AG04449 (cell line): ENCODE results near the gene ATE1.

ENCODE experiments used
- CTCF ChIA-PET: fragments of 350-600 bp; formaldehyde crosslinking; extraction: SDS; loops from one replicate; lab custom pipeline; 2021; ENCODE audit warnings: antibody characterized with exemption; lab: Yijun Ruan, JAX
- POLR2A ChIA-PET: fragments of 400-600, 350-600 bp; formaldehyde crosslinking; extraction: SDS; loops from one replicate; lab custom pipeline; 2020; ENCODE audit warnings: antibody characterized with exemption, inconsistent platforms; lab: Yijun Ruan, JAX
- DNase-seq: peaks from one replicate; pipeline ENCODE4 v3.0.0-alpha.2; 2010; ENCODE audit warnings: low read depth, low spot score
- H3K4me3 ChIP-seq: 2 replicates; pipeline ENCODE4 v1.5.1; 2011; ENCODE audit warnings: low read depth, mild to moderate bottlenecking, control low read depth, low read length
- TF ChIP-seq, protein P1 (sequence below): IDR thresholded peaks from one replicate; pipeline ENCODE4 v1.5.1; 2011; ENCODE audit warnings: mild to moderate bottlenecking, moderate library complexity, low read length, control low read depth, inconsistent platforms; ENCODE audit not compliant: insufficient read depth; ENCODE audit errors: missing control alignments

Gene ATE1

DNA sequence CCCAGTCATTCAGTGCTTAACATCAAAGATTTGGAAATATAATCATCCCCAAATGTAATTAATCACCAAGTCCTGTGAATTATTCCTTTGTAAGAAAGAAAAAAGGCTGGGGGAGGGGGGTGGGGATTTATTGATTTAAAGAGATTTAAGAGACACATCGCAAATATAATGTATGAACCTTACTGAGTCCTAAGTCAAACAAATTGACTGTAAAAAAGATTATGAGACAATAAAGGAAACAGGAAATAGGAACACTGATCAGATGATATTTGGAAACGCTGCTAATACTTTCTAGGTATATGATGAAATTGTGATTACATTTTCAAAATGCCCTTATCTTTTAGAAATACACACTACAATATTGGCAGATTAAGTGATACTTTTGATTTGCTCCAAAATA, 92.5 kb downstream of the ATE1 start:
- ChIA-PET POLR2A (no interaction called here), CTCF (interaction anchor here (7.3 kb wide), 1 partner anchor 11 kb away, joined by 64 read pairs; no protein-coding TSS in a partner anchor)
- TF ChIP-seq, protein P1, sequence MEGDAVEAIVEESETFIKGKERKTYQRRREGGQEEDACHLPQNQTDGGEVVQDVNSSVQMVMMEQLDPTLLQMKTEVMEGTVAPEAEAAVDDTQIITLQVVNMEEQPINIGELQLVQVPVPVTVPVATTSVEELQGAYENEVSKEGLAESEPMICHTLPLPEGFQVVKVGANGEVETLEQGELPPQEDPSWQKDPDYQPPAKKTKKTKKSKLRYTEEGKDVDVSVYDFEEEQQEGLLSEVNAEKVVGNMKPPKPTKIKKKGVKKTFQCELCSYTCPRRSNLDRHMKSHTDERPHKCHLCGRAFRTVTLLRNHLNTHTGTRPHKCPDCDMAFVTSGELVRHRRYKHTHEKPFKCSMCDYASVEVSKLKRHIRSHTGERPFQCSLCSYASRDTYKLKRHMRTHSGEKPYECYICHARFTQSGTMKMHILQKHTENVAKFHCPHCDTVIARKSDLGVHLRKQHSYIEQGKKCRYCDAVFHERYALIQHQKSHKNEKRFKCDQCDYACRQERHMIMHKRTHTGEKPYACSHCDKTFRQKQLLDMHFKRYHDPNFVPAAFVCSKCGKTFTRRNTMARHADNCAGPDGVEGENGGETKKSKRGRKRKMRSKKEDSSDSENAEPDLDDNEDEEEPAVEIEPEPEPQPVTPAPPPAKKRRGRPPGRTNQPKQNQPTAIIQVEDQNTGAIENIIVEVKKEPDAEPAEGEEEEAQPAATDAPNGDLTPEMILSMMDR: no peak
- no peak overlapping the region for H3K4me3 ChIP-seq
- DNase-seq: no peak

DNA sequence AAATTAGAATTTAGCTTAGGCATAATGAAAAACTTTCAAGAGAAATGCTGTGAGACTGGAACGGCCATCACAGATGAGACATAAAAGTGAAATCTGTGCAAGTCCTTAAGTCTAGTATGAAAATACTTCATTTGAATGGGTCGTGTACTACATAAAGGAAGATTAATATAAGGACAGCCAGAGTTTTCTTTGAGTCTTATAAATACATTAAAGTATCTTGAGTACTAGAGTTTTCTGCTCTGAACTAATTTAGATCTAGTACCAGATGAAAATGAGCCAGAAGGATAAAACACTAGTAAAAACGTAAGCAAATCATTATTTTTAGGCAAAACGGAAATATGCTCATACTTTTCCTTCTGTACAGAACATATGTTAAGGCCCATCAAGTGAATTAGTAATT, 93.1 kb downstream of the ATE1 start:
- no peak overlapping the region for H3K4me3 ChIP-seq
- CTCF ChIA-PET: interaction anchor here (1.1 to 7.3 kb wide), 2 partner anchors 11 to 50 kb away, joined by 3 to 64 read pairs; no protein-coding TSS in a partner anchor
- TF ChIP-seq, protein P1: no peak
- POLR2A ChIA-PET: no interaction called here
- DNase-seq: no peak

DNA sequence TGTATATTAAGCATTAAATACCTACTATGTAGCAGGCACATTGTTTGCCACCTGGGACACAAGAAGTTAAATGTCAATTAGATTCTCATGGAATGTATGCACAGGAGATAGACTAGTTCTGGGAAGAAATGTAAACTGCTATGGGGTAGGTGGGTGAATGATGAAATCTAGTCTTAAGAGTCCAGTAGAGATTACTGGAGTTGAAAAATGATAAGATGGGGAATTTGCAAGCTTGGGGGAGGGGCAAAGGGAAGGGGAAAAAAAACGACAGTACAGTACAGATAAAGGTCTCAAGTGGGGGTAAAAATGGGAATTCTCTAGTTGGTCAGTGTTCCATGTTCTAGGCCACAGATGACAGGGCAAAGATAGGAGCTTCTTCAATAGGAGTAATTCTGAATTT, 94.4 kb downstream of the ATE1 start:
- POLR2A ChIA-PET: no interaction called here
- no peak overlapping the region for H3K4me3 ChIP-seq
- CTCF ChIA-PET: interaction anchor here (7.3 kb wide), 1 partner anchor 9 kb away, joined by 64 read pairs; no protein-coding TSS in a partner anchor
- TF ChIP-seq, protein P1: no peak
- DNase-seq: no peak

DNA sequence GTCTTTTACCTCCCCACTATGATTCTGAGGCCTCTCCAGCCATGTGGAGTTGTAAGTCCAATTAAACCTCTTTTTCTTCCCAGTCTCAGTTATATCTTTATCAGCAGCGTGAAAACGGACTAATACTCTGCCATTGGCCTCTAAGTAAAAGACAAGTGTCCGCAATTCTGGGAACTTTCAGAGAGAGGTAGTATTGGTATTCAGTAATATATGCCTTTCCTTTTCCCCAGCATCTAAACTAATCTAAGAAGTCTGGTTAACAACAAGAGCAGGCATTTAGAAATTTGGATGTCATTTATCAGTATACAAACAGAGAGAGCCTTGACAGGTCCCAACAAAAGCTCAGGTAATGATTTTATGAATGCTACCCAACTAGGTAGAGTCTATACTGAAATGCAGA, 95.2 kb downstream of the ATE1 start:
- CTCF ChIA-PET: interaction anchor here (1.3 to 7.3 kb wide), 2 partner anchors 9 to 21 kb away, joined by 3 to 64 read pairs; no protein-coding TSS in a partner anchor
- TF ChIP-seq, protein P1: no peak
- H3K4me3 ChIP-seq: no peak overlapping the region
- POLR2A ChIA-PET: no interaction called here
- no peak for DNase-seq

DNA sequence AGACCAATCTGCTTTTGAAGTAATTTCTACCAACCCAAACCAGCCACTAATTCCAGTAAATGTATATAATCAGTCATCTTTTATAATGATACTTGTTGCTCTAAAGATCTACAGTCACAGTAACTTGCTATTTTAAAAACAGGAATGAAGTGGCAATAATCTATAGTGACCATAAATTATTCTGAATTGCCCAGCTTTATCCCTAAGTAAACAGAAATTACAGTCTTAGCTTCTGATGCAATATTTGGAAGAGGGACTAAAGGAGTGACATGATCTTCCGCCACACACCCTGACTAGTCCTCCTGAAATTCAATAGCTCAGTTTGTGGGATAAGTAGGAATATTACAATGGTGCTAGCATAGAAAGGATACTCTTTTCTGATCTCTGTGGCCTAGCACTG, 96.1 kb downstream of the ATE1 start:
- TF ChIP-seq, protein P1: no peak
- CTCF ChIA-PET: interaction anchor here (1.1 to 7.3 kb wide), 3 partner anchors 8 to 22 kb away, joined by 3 to 64 read pairs (median 3); no protein-coding TSS in a partner anchor
- DNase-seq: no peak
- POLR2A ChIA-PET: no interaction called here
- no peak overlapping the region for H3K4me3 ChIP-seq

DNA sequence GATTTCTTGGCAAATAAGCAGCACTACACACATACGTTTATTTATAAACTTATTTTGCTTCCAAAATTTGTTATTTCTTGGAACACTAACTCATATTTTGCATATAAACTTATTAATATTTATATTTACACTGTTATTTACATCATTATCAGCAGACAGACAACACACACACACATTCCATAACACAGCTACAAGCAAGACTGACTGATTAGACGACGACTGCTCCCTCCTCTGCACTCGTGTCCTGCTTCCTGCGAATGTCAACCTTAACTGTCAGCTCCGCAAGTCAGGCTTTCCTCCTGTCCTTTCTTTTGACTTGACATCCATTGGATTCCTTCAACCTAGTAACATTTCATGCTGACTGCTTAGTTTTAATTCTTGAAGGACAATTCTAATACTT, 96.6 kb downstream of the ATE1 start:
- POLR2A ChIA-PET: no interaction called here
- no peak overlapping the region for H3K4me3 ChIP-seq
- CTCF ChIA-PET: interaction anchor here (1.1 to 7.3 kb wide), 3 partner anchors 7 to 23 kb away, joined by 3 to 64 read pairs (median 3); no protein-coding TSS in a partner anchor
- no peak for DNase-seq
- TF ChIP-seq, protein P1: no peak
